Lower leg skin (tissue), 4 donors: ENCODE results near the gene RFX2. TPM values are rescaled to one million over a fixed set of nuclear protein-coding genes. Genes with fewer than 3 reads are reported as not detected.
"Not testable (repeated sequence)": the region's sequence is repeated elsewhere in the genome, so short reads cannot be mapped to it uniquely, and the experiment has no call there.

Source experiments
- DNase-seq, 2 donors: peaks; one replicate each; pipeline ENCODE4 v3.0.0-alpha.2; 2019; ENCODE audit warnings: low spot score in 2 of 2
- H3K4me3 ChIP-seq: fragments of 200-600 bp; sonication (generic); 2 replicates; pipeline ENCODE4 v1.5.1; 2017; ENCODE audit warnings: mild to moderate bottlenecking, low read depth; ENCODE audit not compliant: poor library complexity, severe bottlenecking
- CTCF ChIP-seq, 3 donors: fragments of 450-650 bp; IDR thresholded peaks; one replicate each; pipeline ENCODE4 v1.5.1; 2016; ENCODE audit warnings: antibody characterized with exemption in 3 of 3, mild to moderate bottlenecking in 3 of 3, moderate library complexity in 2 of 3
- POLR2A ChIP-seq, 2 donors: fragments of 450-650 bp; IDR thresholded peaks; one replicate each; pipeline ENCODE4 v1.6.1; 2016 to 2017; ENCODE audit warnings: antibody characterized with exemption in 2 of 2, mild to moderate bottlenecking in 1 of 2, moderate library complexity in 1 of 2
- WGBS, 2 donors: methylation state at CpG; one replicate each; pipeline ENCODE4 v1.1.5; 2018; 5-methylcytosine and 5-hydroxymethylcytosine counted together
- intact Hi-C: fragments of 100-400 bp; cut with DNase I; formaldehyde crosslinking; loops from one replicate; pipeline ENCODE4 v1.15.0; 2023; ENCODE audit warnings: low total_unique reads
- total RNA-seq, 4 donors: library from RNA; depleted of rRNA; stranded (reverse); fragments of >200 nt; gene quantifications; one replicate each; pipeline ENCODE4 v1.1.0, GENCODE V29; 2016

RFX2 gene
- total RNA-seq, 4 donors from 2014 or later: 19.6 to 28.7 (median 25.8) TPM

- WGBS, 2 donors: 1% methylated on average over 10 to 26 of the region's 38 CpGs
- intact Hi-C loops: loop anchor here (5.0 kb wide), 1 partner anchor 48 kb away; no protein-coding TSS in a partner anchor
- DNase-seq: peak; percentile 38 to 87
- no peak for TF ChIP-seq POLR2A (IDR thresholded peaks at IDR 0.05)
- no peak for TF ChIP-seq CTCF (IDR thresholded peaks at IDR 0.05)
- H3K4me3 ChIP-seq: peak overlapping the region; percentile 21
Observed at GRCh38 chr19:6109947-6110346, 353 bp downstream of the RFX2 start.

- DNase-seq: peak; percentile 59 to 93
- intact Hi-C loops: no loop called here
- H3K4me3 ChIP-seq: peak overlapping the region; percentile 21
- 0 to 1% methylated on average over 47 of the region's 47 CpGs for WGBS, 2 donors
- TF ChIP-seq POLR2A (IDR thresholded peaks at IDR 0.05) (no peak), CTCF (IDR thresholded peaks at IDR 0.05) (no peak)
Observed at GRCh38 chr19:6108721-6109633, 1.3 kb downstream of the RFX2 start.

DNA sequence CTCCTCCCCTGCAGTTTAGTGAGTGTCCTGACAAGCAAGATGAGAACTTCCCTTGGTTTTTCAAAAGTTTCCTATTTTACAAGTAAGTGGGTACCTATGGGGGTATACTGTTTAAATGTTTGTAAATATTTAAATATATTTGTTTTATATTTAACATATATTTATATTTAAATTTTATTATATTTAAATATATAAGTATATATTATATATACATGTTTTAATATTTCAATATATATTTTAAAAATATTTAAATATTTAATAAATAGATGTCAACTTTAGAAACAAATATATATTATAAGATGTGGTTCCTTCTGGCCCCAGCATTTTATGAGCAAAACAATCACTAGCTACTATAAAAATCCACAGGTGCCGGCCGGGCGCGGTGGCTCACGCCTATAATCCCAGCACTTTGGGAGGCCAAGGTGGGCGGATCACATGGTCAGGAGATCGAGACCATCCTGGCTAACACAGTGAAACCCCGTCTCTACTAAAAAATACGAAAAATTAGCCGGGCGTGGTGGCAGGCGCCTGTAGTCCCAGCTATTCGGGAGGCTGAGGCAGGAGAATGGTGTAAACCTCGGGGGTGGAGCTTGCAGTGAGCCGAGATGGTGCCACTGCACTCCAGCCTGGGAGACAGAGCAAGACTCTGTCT, 3.5 kb downstream of the RFX2 start:
- DNase-seq, intact Hi-C loops, H3K4me3 ChIP-seq: not testable (repeated sequence)
- 87 to 88% methylated on average over 15 of the region's 15 CpGs for WGBS, 2 donors

DNA sequence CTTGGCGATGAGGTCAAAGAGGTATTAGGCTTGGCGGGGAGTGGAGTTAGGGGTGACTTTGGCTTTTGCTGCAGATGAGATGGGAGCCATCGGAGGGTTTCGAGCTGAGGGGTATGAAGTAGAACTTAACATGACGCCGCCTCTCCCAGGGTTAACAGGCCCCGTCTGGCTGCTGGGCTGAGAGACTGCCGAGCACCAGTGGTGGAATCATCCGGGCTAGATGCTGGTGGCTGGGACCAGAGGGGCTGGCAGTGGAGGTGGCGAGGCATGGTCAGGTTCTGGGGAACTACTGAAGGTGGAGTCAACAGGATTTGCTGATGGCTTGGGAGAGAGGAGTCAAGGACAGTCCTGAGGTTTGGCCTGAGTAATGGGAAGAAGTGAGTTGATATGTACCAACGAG, 4.9 kb downstream of the RFX2 start:
- no peak overlapping the region for H3K4me3 ChIP-seq
- TF ChIP-seq CTCF (IDR thresholded peaks at IDR 0.05) (no peak), POLR2A (IDR thresholded peaks at IDR 0.05) (no peak)
- no peak for DNase-seq
- intact Hi-C loops: no loop called here
- 83 to 92% methylated on average over 11 of the region's 11 CpGs for WGBS, 2 donors

DNA sequence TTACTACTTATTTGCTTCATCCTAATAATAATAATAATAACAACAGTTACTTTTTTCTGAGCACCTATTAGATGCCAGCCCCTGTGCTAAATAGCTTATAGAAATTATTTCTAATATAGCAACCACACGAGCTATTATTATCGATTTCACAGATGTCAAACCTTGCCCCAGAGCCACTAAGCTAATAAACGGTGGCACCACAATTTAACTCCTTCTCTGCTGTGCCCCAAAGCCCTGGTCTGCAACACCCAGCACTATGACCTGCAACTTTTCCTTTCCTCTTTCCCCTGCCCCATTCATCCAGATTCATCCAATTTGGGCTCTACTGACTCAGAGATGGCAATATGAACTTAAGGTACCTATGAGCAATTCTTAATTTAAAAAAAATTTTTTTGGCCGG, 6.4 kb downstream of the RFX2 start:
- 34 to 44% methylated on average over 4 of the region's 4 CpGs for WGBS, 2 donors
- no peak for DNase-seq
- intact Hi-C loops: no loop called here
- TF ChIP-seq POLR2A (IDR thresholded peaks at IDR 0.05) (no peak), CTCF (IDR thresholded peaks at IDR 0.05) (no peak)
- no peak overlapping the region for H3K4me3 ChIP-seq

- peak; percentile 86 to 94 for DNase-seq
- intact Hi-C loops: no loop called here
- H3K4me3 ChIP-seq: no peak overlapping the region
- WGBS, 2 donors: 6 to 15% methylated on average over 3 of the region's 3 CpGs
- TF ChIP-seq POLR2A (IDR thresholded peaks at IDR 0.05): no peak
- TF ChIP-seq CTCF (IDR thresholded peaks at IDR 0.05): no peak
Observed at GRCh38 chr19:6103217-6103644, 7.1 kb downstream of the RFX2 start.
